ENCODE measurements around the gene ADAM23. TPM values are rescaled to one million over a fixed set of nuclear protein-coding genes. Genes with fewer than 3 reads are reported as not detected.

ADAM23 gene
- total and polyA plus RNA-seq, 2 of the 13 experiments (the other 11 are each of a cell fraction or from before 2014, with no cell fraction given) = 0.04 TPM; not detected in 1

DNA sequence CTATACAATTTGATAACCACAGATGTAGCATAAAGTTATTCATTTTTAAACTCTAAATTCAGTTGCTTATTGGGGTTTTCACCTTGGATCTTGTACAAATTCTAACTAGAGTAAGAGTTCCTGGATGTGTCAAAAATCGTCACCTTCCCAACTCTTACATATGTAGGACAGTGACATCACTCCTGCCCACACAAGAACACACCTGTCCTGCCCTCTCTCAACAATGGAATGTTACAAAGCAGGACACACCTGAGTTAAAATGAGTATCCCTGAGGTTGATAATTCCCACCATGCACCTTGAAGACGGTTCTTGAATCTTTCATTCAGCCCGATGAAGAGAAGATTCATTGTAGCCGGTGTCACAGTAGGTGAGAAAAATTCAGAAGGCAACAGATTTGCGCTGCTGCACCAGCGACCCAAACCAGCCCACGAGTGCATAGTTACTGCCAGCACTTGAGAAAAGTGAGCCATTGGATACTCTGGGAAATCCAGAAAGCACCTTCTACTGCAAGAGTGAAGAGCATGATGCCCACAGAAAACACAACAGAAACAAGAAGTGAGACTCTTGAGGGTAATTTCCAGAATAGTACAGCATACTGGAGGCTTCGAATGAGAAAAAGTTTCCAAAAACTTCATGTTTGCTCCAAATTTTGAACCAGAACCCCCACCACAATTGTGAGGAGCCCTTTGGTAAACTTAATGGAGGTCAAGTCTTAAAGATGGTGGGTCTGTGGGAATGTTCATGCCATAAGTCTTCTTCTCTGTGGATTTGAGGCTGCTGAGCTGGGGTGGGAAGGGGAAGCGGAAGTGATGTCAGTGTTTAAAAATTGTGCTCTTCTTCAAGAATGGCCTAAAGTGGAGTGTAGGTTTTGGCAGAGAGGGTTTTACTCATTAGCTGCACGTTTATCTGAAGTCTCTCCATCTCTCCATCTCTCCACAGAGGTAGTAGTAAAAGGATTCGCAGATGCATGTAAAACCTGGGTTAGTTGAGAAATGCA lies 34.7 kb upstream of the ADAM23 start:
- in situ Hi-C loops (cut with HindIII; ENCODE audit: extremely low pct_ligation_motif_present, low pct_unique_long_range_greater_than_20kb) = no loop called here
- ATAC-seq (no peak), DNase-seq (ENCODE audit: low spot score) (no peak), FAIRE-seq (peak; percentile 58)
- Histone ChIP-seq H3K27me3 (ENCODE audit: control insufficient read depth in 1 of 2, insufficient read depth in 2 of 2, low read length in 2 of 2) (no peaks in the 10 kb centered on the region; a peak in 1 of 5 replicates), H3K4me1 (ENCODE audit: insufficient read depth, low read length) (no peaks in the 10 kb centered on the region), H3K9me3 (ENCODE audit: low read length) (no peaks in the 10 kb centered on the region), H3K9ac (ENCODE audit: insufficient read depth, low read depth, low read length) (no peak overlapping the region), H2AFZ (ENCODE audit: low read length) (no peak overlapping the region), H3K36me3 (replicated peaks in 1 of 2; ENCODE audit: control insufficient read depth in 1 of 2, insufficient read depth in 2 of 2, low read length in 2 of 2) (no peaks in the 10 kb centered on the region), H3K4me2 (ENCODE audit: low read depth, low read length) (no peak overlapping the region), H3K4me3 (replicated peaks in 1 of 3; ENCODE audit: insufficient read depth in 1 of 3, low read depth in 2 of 3, low read length in 3 of 3) (no peak overlapping the region), H3K27ac (ENCODE audit: extremely low read length, insufficient read depth, low read length) (no peak overlapping the region), H3K79me2 (ENCODE audit: insufficient read depth, low read length) (no peaks in the 10 kb centered on the region), H4K20me1 (ENCODE audit: insufficient read depth, low read length) (no peaks in the 10 kb centered on the region)
- BruUV-seq (replicated peaks) = no TSS peak
- 13% methylated on average over 11 of the region's 11 CpGs for WGBS (ENCODE audit: low lambda C conversion rate)
- POLR2A ChIA-PET = no interaction called here
- intact Hi-C loops (cut with micrococcal nuclease; ENCODE audit: unreplicated experiment) = no loop called here
- CTCF ChIA-PET (ENCODE audit: low intra/inter-chr PET ratio, low total read pairs) = no interaction called here
- TF ChIP-seq ZNF724P (CRISPR knock-in tag; IDR thresholded peaks at IDR 0.05; ENCODE audit: borderline replicate concordance) = no peak
- peak; percentile 14; the same call in 1 of the 2 replicates for TF ChIP-seq CREB1 (IDR thresholded peaks at IDR 0.05)
- no peak for TF ChIP-seq CREB1 (CRISPR knock-in tag; IDR thresholded peaks at IDR 0.05)

DNA sequence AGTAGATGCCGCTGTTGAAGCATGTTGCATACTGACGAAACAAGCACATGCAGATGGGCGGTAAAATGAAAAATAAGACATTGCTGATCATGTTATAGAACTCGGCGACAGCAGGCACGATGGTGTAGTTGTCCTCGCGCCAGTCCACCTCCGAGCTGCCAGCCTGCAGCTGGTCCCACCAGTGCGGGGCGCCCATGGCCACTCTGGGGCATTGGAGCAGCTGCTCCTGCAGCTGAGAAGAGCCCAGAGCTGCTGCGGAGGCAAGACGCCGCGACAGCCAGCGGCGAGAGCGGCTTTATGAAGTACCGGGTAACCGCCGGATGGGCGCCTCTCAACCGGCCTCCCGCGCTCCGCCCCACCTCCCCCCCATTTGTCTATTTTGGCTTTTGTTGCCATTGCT lies 32.6 kb upstream of the ADAM23 start:
- H3K4me2 ChIP-seq (ENCODE audit: low read depth, low read length) = no peak overlapping the region

More for the DNA sequence above, 32.6 kb upstream of the ADAM23 start:
- 81% methylated on average over 24 of the region's 26 CpGs for WGBS (ENCODE audit: low lambda C conversion rate)
- no peak overlapping the region for H3K4me3 ChIP-seq (replicated peaks in 1 of 3; ENCODE audit: insufficient read depth in 1 of 3, low read depth in 2 of 3, low read length in 3 of 3)
- H3K9me3 ChIP-seq (ENCODE audit: low read length) = no peaks in the 10 kb centered on the region
- H2AFZ ChIP-seq (ENCODE audit: low read length) = no peak overlapping the region
- no peaks in the 10 kb centered on the region; a peak in 1 of 5 replicates for H3K27me3 ChIP-seq (ENCODE audit: control insufficient read depth in 1 of 2, insufficient read depth in 2 of 2, low read length in 2 of 2)
- H4K20me1 ChIP-seq (ENCODE audit: insufficient read depth, low read length) = no peaks in the 10 kb centered on the region
- H3K9ac ChIP-seq (ENCODE audit: insufficient read depth, low read depth, low read length) = no peak overlapping the region
- H3K79me2 ChIP-seq (ENCODE audit: insufficient read depth, low read length) = no peaks in the 10 kb centered on the region
- ATAC-seq (no peak), DNase-seq (ENCODE audit: low spot score) (no peak), FAIRE-seq (no peak)
- ChIA-PET CTCF (ENCODE audit: low intra/inter-chr PET ratio, low total read pairs) (no interaction called here), POLR2A (no interaction called here)
- H3K27ac ChIP-seq (ENCODE audit: extremely low read length, insufficient read depth, low read length) = no peak overlapping the region
- TF ChIP-seq SRF (IDR thresholded peaks at IDR 0.05; ENCODE audit: low read depth, low read length) (no peak), XRCC5 (optimal IDR thresholded peaks at IDR 0.05; ENCODE audit: low read length) (no peak)
- TF ChIP-seq, protein P1, sequence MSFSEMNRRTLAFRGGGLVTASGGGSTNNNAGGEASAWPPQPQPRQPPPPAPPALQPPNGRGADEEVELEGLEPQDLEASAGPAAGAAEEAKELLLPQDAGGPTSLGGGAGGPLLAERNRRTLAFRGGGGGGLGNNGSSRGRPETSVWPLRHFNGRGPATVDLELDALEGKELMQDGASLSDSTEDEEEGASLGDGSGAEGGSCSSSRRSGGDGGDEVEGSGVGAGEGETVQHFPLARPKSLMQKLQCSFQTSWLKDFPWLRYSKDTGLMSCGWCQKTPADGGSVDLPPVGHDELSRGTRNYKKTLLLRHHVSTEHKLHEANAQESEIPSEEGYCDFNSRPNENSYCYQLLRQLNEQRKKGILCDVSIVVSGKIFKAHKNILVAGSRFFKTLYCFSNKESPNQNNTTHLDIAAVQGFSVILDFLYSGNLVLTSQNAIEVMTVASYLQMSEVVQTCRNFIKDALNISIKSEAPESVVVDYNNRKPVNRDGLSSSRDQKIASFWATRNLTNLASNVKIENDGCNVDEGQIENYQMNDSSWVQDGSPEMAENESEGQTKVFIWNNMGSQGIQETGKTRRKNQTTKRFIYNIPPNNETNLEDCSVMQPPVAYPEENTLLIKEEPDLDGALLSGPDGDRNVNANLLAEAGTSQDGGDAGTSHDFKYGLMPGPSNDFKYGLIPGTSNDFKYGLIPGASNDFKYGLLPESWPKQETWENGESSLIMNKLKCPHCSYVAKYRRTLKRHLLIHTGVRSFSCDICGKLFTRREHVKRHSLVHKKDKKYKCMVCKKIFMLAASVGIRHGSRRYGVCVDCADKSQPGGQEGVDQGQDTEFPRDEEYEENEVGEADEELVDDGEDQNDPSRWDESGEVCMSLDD (CRISPR knock-in tag; IDR thresholded peaks at IDR 0.05; ENCODE audit: borderline replicate concordance) = no peak
- no peaks in the 10 kb centered on the region for H3K36me3 ChIP-seq (replicated peaks in 1 of 2; ENCODE audit: control insufficient read depth in 1 of 2, insufficient read depth in 2 of 2, low read length in 2 of 2)
- in situ Hi-C loops (cut with HindIII; ENCODE audit: extremely low pct_ligation_motif_present, low pct_unique_long_range_greater_than_20kb) = no loop called here
- no peaks in the 10 kb centered on the region for H3K4me1 ChIP-seq (ENCODE audit: insufficient read depth, low read length)
- intact Hi-C loops (cut with micrococcal nuclease; ENCODE audit: unreplicated experiment) = no loop called here
- no TSS peak for BruUV-seq (replicated peaks)

Data from HepG2 (cell line).